NCI-H526 (cell line): ENCODE data around the gene PEAK3.
"Not testable (repeated sequence)": the region's sequence is repeated elsewhere in the genome, so short reads cannot be mapped to it uniquely, and the experiment has no call there.

Source experiments
- DNase-seq, 2 experiments: peaks; one replicate each; lab custom pipeline; 2025; lab: John Stamatoyannopoulos, UW

Gene PEAK3

DNA sequence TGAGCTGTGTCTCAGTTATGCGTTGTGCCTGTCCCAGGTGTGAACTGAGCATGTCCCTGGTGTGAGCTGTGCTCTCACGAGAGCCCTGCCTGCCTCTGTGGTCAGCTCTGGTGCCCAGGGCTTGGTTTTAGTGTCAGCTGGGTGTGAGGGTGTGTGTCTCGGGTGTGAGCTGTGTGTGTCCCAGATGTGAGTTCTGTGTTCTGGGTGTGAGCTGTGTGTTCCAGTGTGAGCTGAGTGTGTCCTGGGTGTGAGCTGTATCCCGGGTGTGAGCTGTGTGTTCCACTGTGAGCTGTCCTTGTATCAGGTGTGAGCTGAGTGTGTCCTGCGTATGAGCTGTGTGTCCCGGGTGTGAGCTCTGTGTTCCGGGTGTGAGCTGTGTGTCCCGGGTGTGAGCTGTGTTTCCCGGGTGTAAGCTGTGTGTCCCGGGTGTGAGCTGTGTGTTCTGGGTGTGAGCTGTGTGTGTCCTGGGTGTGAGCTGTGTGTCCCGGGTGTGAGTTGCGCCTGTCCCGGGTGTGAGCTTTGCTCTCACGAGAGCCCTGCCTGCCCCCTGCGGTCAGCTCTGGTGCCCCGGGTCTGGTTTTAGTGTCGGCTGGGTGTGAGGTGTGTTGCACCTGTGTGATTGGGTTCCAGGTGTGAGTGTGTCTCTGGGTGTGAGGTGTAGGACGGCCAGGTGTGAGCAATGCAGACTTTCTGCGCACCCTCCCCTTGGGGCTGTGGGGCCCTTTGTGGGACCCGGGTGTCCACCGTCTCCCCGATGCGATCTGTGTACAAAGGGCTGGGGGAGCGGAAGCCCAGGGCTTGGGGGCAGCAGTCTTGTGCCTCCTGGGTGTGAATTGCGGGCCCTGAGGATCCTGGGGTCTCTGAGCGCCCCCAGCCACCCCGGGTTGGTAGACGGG lies 7.1 kb upstream of the PEAK3 start:
- DNase-seq: no peak

DNA sequence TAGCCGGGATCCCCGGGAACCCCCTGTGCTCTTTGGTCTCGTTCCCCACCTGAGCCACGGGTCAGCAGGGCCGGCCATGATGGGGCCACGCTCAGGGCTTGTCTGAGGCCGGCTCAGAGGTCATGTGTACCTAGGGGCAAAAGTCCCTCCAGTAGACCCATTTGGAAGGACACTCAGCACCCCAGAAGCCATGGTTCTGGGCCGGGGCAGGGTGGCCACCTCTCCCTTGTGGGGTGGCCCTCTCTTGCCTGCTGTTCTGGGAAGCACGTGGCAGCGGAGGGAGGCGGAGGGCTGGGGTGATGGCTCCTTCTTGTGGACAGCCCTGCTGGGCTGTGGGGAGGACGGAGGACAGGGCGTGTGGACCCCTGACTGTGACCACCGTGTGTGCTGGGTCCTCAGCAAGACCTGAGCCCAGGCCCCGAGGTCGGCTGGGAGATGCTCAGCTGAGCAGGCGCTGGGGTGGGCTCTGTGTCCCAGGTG lies 6.4 kb upstream of the PEAK3 start:
- no peak for DNase-seq

DNA sequence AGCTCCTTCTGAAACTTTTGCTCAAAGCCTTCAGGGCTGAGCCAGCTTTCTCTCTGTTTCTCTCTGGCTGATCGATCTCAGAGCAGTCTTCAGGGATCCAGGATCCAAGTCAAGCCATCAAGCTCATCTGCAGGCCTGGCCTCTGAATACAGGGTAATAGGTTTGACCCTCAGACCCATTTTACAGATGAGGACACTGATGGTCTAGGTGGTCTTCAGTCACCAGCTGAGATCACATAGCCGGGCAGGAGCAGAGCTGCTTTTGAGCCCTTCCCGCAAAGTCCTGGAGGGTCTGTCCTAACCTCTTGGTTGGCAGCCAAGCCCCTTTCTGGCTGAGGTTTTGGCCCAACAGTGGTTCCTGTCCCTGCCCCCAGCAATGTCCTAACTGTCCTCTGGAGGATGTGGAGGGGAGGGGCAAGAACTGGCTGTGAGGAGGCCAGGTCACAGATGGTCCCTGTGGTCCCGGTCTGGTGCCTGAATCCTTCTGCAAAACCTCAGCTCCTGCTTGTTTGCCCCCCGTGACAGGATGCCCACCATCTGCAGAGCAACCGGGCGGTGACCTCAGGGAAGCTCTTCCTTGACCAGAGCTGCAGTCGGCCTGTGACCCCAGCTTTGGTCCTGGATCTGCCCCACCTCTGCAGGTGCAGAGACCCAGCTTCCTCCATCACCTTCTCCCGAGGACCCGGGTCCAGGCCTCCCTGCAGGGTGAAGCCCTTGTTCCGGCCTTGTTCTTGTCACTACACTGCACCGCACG lies 5.8 kb upstream of the PEAK3 start:
- no peak for DNase-seq

DNA sequence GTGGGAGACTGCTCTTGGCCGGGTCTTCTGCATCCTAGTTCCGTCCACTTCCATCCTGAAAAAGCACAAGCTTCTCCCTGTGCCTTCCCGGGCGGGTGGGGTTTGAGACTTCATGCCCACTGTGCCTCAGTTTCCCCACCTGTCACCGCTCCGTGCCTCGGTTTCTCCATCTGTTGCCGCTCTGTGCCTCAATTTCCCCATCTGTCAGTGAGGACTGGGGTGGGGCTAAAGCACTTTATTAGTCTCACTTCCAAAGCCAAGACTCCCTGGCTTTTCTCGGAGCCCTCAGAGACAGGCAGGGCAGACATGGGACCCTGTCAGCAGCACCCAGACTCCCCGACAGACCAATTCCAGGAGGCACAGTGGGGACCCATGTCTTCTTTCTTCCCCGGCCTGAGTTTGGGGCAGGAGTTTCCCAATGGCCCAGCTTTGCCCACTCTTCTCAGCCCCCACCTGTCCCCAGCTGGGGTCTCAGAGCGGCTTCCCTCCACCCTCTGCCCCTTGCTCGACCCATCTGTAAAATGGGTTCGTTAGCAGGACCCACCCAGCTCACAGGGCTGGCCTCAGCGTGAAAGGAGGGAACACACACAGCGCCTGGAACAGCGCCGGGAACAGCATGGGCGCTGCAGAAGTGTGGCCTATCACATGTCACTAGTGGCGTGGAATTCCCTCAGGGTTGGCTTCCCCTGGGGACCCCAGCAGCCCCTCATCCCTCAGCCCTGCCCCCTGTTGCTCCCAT lies 4.6 kb upstream of the PEAK3 start:
- no peak for DNase-seq

DNA sequence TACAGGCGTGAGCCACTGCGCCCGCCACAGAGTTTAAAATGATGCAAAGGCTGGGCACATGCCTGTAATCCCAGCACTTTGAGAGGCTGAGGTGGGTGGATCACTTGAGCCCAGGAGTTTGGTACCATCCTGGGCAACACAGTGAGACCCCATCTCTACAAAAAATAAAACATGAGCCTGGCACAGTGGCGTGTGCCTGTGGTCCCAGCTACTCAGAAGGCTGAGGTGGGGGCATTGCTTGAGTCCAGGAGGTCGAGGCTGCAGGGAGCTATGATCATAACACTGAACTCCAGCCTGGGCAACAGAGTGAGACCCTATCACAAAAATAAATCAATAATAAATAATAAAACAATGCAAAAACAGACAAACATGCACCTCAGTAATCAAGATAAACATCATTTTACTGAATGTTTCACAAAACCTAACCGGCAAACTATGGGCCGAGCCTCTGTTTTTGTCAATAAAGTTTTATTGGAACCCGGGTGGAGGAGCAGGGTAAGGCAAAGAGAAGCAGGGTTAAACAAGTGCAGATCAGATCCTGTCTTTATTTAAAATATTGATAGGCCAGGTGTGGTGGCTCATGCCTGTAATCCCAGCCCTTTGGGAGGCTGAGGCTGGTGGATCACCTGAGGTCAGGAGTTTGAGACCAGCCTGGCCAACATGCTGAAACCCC lies 2.0 kb upstream of the PEAK3 start:
- no peak for DNase-seq

- no peak for DNase-seq
Measured at GRCh38 chr19:2282862-2283237, 875 bp upstream of the PEAK3 start.

GRCh38 chr19:2281265-2282061 lies 512 bp downstream of the PEAK3 start:
- not testable (repeated sequence) for DNase-seq

DNA sequence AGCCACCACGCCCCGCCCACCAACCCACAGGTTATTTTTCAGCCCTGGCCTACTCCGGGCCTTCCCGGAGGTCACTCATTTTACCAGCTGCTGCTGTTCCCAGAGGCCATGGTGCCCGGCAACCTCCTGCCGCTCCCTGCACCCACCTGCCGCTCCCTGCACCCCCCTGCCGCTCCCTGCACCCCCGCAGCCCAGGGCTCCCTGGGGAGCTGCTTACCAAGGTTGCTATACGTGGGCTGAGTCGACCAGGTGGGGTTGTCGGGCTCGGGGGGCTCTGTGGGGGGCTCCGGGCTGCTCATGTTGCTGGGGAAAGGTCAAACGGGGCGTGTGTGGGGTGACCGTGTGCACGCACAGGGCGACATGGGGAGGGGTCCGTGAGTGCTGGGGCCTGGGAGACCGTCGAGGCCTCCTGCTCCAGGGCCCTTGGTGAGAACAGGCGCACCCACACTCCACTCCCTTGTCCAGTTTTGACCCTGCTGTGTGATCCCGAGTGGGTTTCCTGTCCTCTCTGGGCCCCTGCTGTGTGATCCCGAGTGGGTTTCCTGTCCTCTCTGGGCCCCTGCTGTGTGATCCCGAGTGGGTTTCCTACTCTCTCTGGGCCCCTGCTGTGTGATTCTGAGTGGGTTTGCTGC lies 1.2 kb downstream of the PEAK3 start:
- DNase-seq: no peak

DNA sequence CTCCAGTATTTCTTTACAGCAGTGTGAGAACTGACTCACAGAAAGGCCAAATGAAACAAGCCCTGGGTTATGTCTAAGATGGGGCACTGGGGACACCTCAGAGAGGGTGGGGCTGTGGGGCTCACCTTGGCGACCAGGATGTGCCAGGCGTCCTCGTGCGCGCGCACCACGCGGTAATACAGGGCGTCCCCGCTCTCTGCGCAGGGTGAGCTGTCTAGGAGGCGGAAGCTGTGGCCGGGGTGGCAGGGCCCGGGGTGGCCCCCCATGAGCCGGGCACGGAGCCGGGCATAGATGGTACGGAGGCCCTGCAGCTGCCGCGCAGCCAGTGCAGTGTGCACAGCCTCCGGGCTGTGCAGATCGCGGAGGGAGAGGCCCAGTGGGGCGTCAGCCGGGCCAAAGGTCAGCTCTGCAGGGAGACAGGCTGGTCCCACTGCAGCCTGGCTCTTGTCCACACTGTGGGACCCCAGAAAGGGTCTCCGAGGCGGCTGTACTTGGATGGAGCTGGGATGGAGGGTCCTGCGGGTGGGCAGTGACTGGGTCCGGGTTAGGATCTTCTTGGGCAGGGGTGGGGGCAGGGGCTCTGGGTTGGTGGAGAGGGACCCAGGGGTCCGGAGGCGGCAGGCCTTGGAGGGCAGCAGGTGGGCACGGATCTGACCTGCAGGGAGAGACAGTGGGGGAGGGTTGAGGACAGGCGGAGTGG lies 3.4 kb downstream of the PEAK3 start:
- DNase-seq: no peak

GRCh38 chr19:2277138-2277537 lies 4.8 kb downstream of the PEAK3 start:
- DNase-seq: no peak

DNA sequence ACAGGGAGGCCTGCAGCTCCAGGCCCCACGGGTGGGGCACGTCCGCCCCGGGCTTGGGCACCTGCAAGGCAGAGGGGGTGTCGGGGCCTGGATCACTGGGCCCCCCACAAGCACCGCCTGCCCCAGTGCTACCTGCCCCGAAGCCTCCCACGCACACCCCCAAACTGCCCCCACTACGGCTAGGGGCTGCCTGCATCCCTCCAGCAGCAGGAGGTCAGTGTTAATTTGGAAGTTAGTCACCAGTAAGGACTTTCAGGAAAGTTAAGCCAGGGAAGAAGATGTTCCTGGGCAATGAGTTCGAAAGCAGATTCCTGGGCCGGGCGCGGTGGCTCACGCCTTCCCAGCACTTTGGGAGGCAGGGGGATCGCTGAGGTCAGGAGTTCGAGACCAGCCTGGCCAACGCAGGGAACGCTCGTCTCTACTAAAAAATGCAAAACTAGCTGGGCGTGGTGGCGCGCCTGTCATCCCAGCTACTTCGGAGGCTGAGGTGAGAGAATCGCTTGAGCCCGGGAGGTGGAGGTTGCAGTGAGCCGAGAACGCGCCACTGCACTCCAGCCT lies 5.5 kb downstream of the PEAK3 start:
- DNase-seq: no peak

- DNase-seq: no peak
Measured at GRCh38 chr19:2275588-2276428, 6.2 kb downstream of the PEAK3 start.

DNA sequence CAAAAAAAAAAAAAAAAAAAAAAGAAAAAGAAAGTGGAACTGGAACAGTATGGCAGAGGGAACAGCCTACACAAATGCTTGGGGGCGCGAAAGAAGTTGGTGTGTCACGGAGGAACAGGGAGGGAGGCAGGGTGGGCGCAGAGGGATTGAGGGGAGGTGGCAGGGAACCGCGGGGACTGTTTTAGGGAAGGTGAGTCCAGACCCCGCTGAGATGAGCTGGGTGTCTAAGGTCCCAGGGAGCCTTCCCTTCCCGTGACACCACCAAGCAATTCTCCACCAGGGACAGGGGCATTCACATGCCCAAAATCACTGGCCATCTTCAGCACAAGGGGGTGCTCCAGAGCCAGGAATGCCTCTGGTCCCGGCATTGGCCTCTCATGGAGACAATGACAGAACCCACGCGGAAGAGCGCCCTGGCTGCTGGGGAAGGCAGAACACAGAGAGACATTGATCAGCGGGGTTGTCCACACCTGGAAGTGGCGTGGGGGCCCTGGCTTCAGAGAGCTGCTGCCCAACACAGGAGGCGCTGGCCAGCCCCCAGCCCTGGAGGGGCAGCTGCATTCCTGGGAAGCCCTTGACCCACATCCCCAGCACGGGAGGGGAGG lies 6.9 kb downstream of the PEAK3 start:
- DNase-seq: peak; percentile 53 to 70

DNA sequence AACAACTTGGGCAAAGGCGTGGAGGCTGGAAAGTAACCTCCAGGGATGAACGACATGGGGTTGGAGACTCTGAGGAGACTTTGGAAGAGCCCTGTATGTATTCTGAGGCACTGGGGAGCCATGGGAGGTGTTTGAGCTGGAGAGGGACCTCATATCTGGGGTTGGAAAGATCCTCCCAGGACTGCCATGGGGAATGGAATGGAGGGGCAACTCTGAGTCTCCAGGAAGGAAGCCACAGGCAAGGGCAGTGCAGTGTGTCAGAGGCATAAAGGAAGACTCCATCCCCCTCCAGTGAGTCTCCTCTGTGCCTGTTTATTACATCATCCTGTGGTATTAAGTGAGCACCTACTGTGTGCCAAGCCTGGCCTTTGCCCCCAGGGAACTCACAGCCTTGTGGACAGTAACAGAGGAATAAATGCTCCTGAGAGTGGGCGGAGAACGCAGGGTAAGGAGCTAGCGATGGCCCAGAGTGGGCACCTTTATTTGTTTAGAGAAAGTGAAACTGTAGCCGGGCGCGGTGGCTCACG lies 7.7 kb downstream of the PEAK3 start:
- DNase-seq: no peak

DNA sequence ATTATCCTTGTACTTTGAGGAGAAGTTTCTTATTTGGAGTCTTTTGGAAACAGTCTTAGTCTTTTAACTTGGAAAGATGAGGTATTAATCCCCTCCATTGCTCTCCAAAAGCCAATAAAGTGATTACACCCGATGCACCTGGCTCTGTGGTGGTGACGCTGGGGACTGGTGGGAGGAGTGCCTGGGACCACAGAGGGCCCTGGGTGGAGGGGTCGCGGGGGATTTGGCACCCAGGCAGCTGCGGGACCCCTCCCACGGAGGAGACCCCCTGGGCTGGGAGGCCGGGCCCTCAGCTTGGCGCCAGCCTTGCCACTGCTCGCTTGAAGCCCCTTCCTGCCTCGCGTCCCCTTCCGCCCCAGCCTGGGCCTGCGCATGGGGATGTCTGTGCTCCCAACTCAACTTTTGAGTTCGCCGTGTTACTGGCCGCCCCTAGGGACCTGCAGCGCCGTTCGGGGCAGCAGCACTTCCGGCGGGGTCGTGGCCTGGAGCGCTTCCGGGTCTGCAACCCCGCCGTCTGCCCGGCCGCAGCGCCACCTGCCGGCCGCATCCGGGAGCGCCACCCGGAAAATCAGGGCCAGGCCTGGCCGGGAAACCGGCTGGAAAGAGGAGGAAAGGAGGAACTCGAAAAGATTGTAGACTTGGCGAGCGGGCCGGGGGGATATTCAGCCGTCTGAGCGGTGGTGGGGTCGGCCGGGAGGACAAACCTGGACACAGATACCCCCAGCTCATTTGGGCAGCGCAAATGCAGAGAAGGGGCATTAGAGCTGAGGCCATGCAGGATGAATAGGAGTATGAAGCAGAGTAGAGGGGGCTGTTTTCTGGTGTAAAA lies 8.4 kb downstream of the PEAK3 start:
- DNase-seq: peak; percentile 66 to 83

- DNase-seq: peak in 1 of 2 experiments; percentile 50
Measured at GRCh38 chr19:2271234-2272103, 10.5 kb downstream of the PEAK3 start.
